ENCODE data around the gene SERINC1. TPM values are rescaled to one million over a fixed set of nuclear protein-coding genes. Genes with fewer than 3 reads are reported as not detected.

Gene SERINC1
- total RNA-seq, 1 experiment from 2014 or later: 117 TPM

GRCh38 chr6:122495612-122496011, 24.0 kb upstream of the SERINC1 start:
- CTCF ChIA-PET: interaction anchor here (0.6 to 1.6 kb wide), 2 partner anchors 34 to 344 kb away, joined by 3 to 14 read pairs; no protein-coding TSS in a partner anchor
- intact Hi-C loops (cut with micrococcal nuclease; ENCODE audit: unreplicated experiment): no loop called here

GRCh38 chr6:122494665-122495272, 23.2 kb upstream of the SERINC1 start:
- peak; percentile 73 for DNase-seq
- Mint-ChIP-seq H3K27ac (ENCODE audit: unreplicated experiment) (peak overlapping the region; percentile 17), H3K4me1 (ENCODE audit: low read depth, unreplicated experiment) (peaks cover 23% of the 10 kb centered on the region), H3K9me3 (ENCODE audit: low read depth, unreplicated experiment) (peaks cover 10% of the 10 kb centered on the region), H3K27me3 (ENCODE audit: unreplicated experiment) (no peaks in the 10 kb centered on the region), H3K36me3 (ENCODE audit: insufficient read depth, unreplicated experiment) (no peaks in the 10 kb centered on the region), H3K4me3 (ENCODE audit: low read depth, unreplicated experiment) (no peak overlapping the region)
- no peak for TF ChIP-seq CTCF (IDR thresholded peaks at IDR 0.05; ENCODE audit: unreplicated experiment)
- CTCF ChIA-PET: interaction anchor here (1.6 kb wide), 1 partner anchor 35 kb away, joined by 14 read pairs; no protein-coding TSS in a partner anchor
- no TSS peak for BruUV-seq (replicated peaks)
- intact Hi-C loops (cut with micrococcal nuclease; ENCODE audit: unreplicated experiment): loop anchor here (5.0 kb wide), 1 partner anchor 343 kb away; no protein-coding TSS in a partner anchor

More at GRCh38 chr6:122495612-122496011, 24.0 kb upstream of the SERINC1 start:
- no peak overlapping the region for H3K4me3 Mint-ChIP-seq (ENCODE audit: low read depth, unreplicated experiment)
- no peak overlapping the region for H3K27ac Mint-ChIP-seq (ENCODE audit: unreplicated experiment)
- peaks cover 13% of the 10 kb centered on the region for H3K9me3 Mint-ChIP-seq (ENCODE audit: low read depth, unreplicated experiment)
- H3K36me3 Mint-ChIP-seq (ENCODE audit: insufficient read depth, unreplicated experiment): no peaks in the 10 kb centered on the region
- BruUV-seq (replicated peaks): no TSS peak
- no peak for TF ChIP-seq CTCF (IDR thresholded peaks at IDR 0.05; ENCODE audit: unreplicated experiment)
- DNase-seq: no peak
- peaks cover 23% of the 10 kb centered on the region for H3K4me1 Mint-ChIP-seq (ENCODE audit: low read depth, unreplicated experiment)
- no peaks in the 10 kb centered on the region for H3K27me3 Mint-ChIP-seq (ENCODE audit: unreplicated experiment)

GRCh38 chr6:122491919-122492555, 20.4 kb upstream of the SERINC1 start:
- peak; percentile 79 for TF ChIP-seq CTCF (IDR thresholded peaks at IDR 0.05; ENCODE audit: unreplicated experiment)
- Mint-ChIP-seq H3K27ac (ENCODE audit: unreplicated experiment) (no peak overlapping the region), H3K4me1 (ENCODE audit: low read depth, unreplicated experiment) (peaks cover 23% of the 10 kb centered on the region), H3K4me3 (ENCODE audit: low read depth, unreplicated experiment) (no peak overlapping the region), H3K36me3 (ENCODE audit: insufficient read depth, unreplicated experiment) (no peaks in the 10 kb centered on the region), H3K9me3 (ENCODE audit: low read depth, unreplicated experiment) (no peaks in the 10 kb centered on the region), H3K27me3 (ENCODE audit: unreplicated experiment) (no peaks in the 10 kb centered on the region)
- intact Hi-C loops (cut with micrococcal nuclease; ENCODE audit: unreplicated experiment): loop anchor here (1.0 to 5.0 kb wide), 3 partner anchors 38 to 345 kb away; no protein-coding TSS in a partner anchor
- BruUV-seq (replicated peaks): no TSS peak
- peak; percentile 81 for DNase-seq
- CTCF ChIA-PET: interaction anchor here (0.6 to 4.4 kb wide), 8 partner anchors 14 to 499 kb away, joined by 3 to 86 read pairs (median 4); no protein-coding TSS in a partner anchor

DNA sequence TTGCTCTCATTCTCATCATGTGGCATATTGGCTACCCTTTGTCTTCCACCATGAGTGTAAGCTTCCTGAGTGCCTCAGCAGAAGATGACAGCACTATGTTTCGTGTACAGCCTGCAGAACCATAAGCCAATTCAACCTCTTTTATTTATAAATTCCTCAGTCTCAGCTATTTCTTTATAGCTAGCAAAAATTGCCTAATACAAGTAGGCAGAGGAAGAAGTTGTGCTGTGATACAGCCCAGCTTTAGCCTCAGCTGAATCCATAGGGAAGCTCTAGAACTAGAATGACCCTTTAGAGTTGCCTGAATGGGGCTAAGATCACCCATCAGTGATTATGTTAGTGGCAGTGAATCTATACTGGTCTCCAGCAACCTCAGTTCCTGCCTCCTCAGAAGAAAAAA, 19.0 kb upstream of the SERINC1 start:
- H3K27ac Mint-ChIP-seq (ENCODE audit: unreplicated experiment): no peak overlapping the region
- H3K27me3 Mint-ChIP-seq (ENCODE audit: unreplicated experiment): no peaks in the 10 kb centered on the region
- no TSS peak for BruUV-seq (replicated peaks)
- H3K9me3 Mint-ChIP-seq (ENCODE audit: low read depth, unreplicated experiment): no peaks in the 10 kb centered on the region
- peaks cover 23% of the 10 kb centered on the region for H3K4me1 Mint-ChIP-seq (ENCODE audit: low read depth, unreplicated experiment)
- intact Hi-C loops (cut with micrococcal nuclease; ENCODE audit: unreplicated experiment): loop anchor here (5.0 kb wide), 1 partner anchor 347 kb away; no protein-coding TSS in a partner anchor
- TF ChIP-seq CTCF (IDR thresholded peaks at IDR 0.05; ENCODE audit: unreplicated experiment): no peak
- H3K4me3 Mint-ChIP-seq (ENCODE audit: low read depth, unreplicated experiment): no peak overlapping the region
- H3K36me3 Mint-ChIP-seq (ENCODE audit: insufficient read depth, unreplicated experiment): no peaks in the 10 kb centered on the region
- CTCF ChIA-PET: interaction anchor here (1.4 to 4.4 kb wide), 2 partner anchors 12 to 40 kb away, joined by 3 to 86 read pairs; no protein-coding TSS in a partner anchor
- no peak for DNase-seq

All from Calu3 (cell line).